HepG2 (cell line): ENCODE data around the gene SYNGR2.

Source experiments
- GTF3A ChIP-seq: sonication (generic); formaldehyde crosslinking; conservative IDR thresholded peaks from 2 replicates; pipeline ENCODE4 v1.4.0; 2020; ENCODE audit warnings: mild to moderate bottlenecking, missing genetic modification reagents
- HNF4A ChIP-seq: sonication (generic); formaldehyde crosslinking; IDR thresholded peaks from 2 replicates; pipeline ENCODE4 v1.4.0; 2020; ENCODE audit warnings: missing genetic modification reagents
- MXI1 ChIP-seq: IDR thresholded peaks from 3 replicates; pipeline ENCODE4 v1.6.1; 2012; ENCODE audit warnings: low read depth, low read length, inconsistent platforms, borderline replicate concordance
- ZFAT ChIP-seq: sonication (generic); formaldehyde crosslinking; conservative IDR thresholded peaks from 2 replicates; pipeline ENCODE4 v1.8.1; 2023; ENCODE audit warnings: missing genetic modification reagents, inconsistent platforms
- ZNF33A ChIP-seq: sonication (generic); formaldehyde crosslinking; IDR thresholded peaks from 2 replicates; pipeline ENCODE4 v1.5.1; 2020; ENCODE audit warnings: missing genetic modification reagents, mild to moderate bottlenecking, moderate library complexity, borderline replicate concordance

DNA sequence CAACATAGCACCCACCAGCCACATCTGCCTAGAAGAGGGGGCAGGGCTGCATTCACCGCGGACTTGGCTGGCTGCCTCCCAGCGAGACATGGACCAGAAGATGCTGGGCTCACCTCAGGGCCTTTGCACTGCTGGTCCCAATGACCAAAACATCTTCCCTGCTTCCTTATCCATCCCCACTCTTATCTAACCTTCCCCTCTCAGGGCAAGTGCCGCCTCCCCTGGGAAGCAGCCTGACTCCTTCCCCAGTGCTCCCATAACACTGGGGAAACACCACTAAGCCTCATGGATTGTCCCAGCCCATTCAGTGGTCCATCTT lies 45.5 kb upstream of the SYNGR2 start:
- TF ChIP-seq HNF4A (CRISPR knock-in tag), result no peak
- no peak for TF ChIP-seq ZFAT (CRISPR knock-in tag)
- TF ChIP-seq MXI1, result no peak
- no peak for TF ChIP-seq ZNF33A
- TF ChIP-seq GTF3A (CRISPR knock-in tag), result no peak
